ENCODE data around the gene PNMA1.
"Not testable (repeated sequence)": the region's sequence is repeated elsewhere in the genome, so short reads cannot be mapped to it uniquely, and the experiment has no call there.

PNMA1 gene

GRCh38 chr14:73714656-73715081 lies 485 bp upstream of the PNMA1 start:
- DNase-seq, result peak; percentile 23

GRCh38 chr14:73713206-73713802 lies 880 bp downstream of the PNMA1 start:
- peak; percentile 57 for DNase-seq

- DNase-seq, result peak; percentile 65
Measured at GRCh38 chr14:73712540-73713180, 1.5 kb downstream of the PNMA1 start.

- DNase-seq, result no peak
Measured at GRCh38 chr14:73712071-73712506, 2.1 kb downstream of the PNMA1 start.

GRCh38 chr14:73710737-73711136 lies 3.4 kb downstream of the PNMA1 start:
- no peak for DNase-seq

- no peak for DNase-seq
Measured at GRCh38 chr14:73709904-73710469, 4.2 kb downstream of the PNMA1 start.

- DNase-seq, result not testable (repeated sequence)
Measured at GRCh38 chr14:73708076-73708475, 6.1 kb downstream of the PNMA1 start.

- DNase-seq, result peak; percentile 25
Measured at GRCh38 chr14:73700325-73700724, 13.9 kb downstream of the PNMA1 start.

- DNase-seq, result no peak
Measured at GRCh38 chr14:73696466-73697400, 17.5 kb downstream of the PNMA1 start.

GRCh38 chr14:73695997-73696396 lies 18.2 kb downstream of the PNMA1 start:
- DNase-seq, result no peak

- DNase-seq, result no peak
Measured at GRCh38 chr14:73695082-73695481, 19.1 kb downstream of the PNMA1 start.

GRCh38 chr14:73694083-73694482 lies 20.1 kb downstream of the PNMA1 start:
- no peak for DNase-seq

GRCh38 chr14:73686901-73687300 lies 27.3 kb downstream of the PNMA1 start:
- no peak for DNase-seq

GRCh38 chr14:73685328-73685727 lies 28.9 kb downstream of the PNMA1 start:
- DNase-seq, result no peak

GRCh38 chr14:73684627-73685026 lies 29.6 kb downstream of the PNMA1 start:
- no peak for DNase-seq

GRCh38 chr14:73680821-73681220 lies 33.4 kb downstream of the PNMA1 start:
- no peak for DNase-seq

- no peak for DNase-seq
Measured at GRCh38 chr14:73678698-73679097, 35.5 kb downstream of the PNMA1 start.

- no peak for DNase-seq
Measured at GRCh38 chr14:73674986-73675385, 39.2 kb downstream of the PNMA1 start.

GRCh38 chr14:73667854-73668253 lies 46.3 kb downstream of the PNMA1 start:
- no peak for DNase-seq

- DNase-seq, result no peak
Measured at GRCh38 chr14:73666583-73666982, 47.6 kb downstream of the PNMA1 start.

- DNase-seq, result no peak
Measured at GRCh38 chr14:73665130-73665529, 49.1 kb downstream of the PNMA1 start.

GRCh38 chr14:73663548-73664212 lies 50.5 kb downstream of the PNMA1 start:
- DNase-seq, result no peak

GRCh38 chr14:73662487-73662943 lies 51.7 kb downstream of the PNMA1 start:
- peak; percentile 89 for DNase-seq

All from NCI-H82 (cell line).